ENCODE results near the gene RNF186. TPM values are rescaled to one million over a fixed set of nuclear protein-coding genes. Genes with fewer than 3 reads are reported as not detected.

The RNF186 gene, protein sequence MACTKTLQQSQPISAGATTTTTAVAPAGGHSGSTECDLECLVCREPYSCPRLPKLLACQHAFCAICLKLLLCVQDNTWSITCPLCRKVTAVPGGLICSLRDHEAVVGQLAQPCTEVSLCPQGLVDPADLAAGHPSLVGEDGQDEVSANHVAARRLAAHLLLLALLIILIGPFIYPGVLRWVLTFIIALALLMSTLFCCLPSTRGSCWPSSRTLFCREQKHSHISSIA
- not detected in 5 replicates for total RNA-seq (2022; extraction: Qiagen RNA extraction; ENCODE audit: low read depth)

DNA sequence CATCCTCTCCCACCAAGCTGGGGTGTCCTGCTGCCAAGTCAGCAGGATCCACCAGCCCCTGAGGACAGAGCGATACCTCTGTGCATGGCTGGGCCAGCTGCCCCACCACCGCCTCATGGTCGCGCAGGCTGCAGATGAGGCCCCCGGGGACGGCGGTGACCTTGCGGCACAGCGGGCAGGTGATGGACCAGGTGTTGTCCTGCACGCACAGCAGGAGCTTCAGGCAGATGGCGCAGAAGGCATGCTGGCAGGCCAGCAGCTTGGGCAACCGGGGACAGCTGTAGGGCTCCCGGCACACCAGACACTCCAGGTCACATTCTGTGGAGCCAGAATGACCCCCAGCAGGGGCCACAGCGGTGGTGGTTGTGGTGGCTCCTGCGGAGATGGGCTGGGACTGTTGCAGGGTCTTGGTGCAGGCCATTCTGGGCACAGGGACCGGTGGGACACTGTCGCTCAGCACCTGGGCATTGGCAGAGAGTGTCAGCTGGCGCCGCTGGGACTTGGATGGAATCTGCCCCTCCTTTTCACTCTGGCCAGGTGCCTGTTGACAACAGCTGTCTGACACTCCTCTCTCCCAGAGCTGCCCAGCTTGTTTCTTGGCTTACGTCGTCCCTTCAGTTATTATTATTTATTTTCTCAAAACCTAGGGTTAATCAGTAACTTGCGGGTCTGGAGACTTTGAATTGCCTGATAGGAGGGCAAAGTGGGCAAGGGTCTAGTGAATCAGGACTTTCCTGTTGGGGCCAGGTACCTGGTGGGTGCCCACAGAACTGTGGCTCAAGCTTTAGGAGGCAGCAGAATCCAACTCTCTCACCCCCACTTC, at the start of gene RNF186:
Gene RNF186 (minus strand): TSS at position 603 of the 823 bp plus-strand sequence. CDS start 182 bp downstream, at position 421.

DNA sequence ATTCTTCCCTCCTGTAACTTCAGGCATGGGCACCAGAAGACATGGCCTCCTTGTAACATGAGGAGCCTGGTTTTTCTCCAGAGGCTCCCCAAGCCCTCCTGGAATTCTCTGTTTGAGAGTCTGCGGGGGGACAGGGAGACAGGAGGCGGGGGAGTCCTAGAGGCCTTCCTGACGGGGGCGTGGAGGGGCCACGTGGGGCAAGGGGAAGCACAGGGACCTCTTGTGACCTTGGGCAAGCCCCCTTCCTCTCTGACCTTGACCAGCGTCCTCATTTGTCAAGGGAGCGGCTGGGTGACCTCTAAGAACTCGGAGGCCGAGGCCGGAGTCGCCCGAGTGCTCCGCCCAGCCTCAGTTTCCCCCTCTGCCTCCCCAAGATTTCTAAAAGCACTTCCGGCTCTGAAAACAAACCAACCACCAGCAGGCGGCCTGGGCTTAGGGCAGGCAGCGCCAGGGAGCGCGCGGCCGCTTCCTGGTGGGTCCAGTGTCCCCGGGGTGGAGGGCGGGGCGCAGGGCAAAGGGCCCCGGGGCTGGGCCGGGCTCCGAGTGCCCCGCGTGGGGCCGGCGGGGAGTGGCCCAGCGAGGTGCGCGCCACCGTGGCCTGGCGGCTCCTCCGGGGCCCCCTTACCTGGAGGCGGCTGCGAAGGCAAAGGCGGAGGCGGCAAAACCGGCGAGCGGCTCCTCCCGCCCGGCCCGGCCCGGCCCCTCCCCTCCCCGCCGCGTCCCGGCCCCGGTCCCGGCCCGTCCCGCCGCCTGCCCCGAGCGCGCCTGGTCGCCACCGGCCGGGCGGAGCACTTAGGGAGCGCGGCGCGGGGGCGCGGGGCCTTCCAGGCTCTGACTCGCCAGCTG, 15.6 kb downstream of the RNF186 start, which contains the start of gene TMCO4:
Gene TMCO4 (minus strand): TSS at position 687 of the 846 bp plus-strand sequence. CDS start 19,158 bp downstream, outside the sequence.

Other genes starting within 250 kb of the RNF186 start
- gene NBL1, start 171.0 kb downstream of the RNF186 start, total RNA-seq (2022; extraction: Qiagen RNA extraction; ENCODE audit: low read depth): 24.5 to 44.1 TPM (median 35.5 TPM) in 5 replicates
- gene HTR6, start 150.4 kb downstream of the RNF186 start, total RNA-seq (2022; extraction: Qiagen RNA extraction; ENCODE audit: low read depth): 0.10 to 0.15 TPM (median 0.14 TPM) in 3 of 5 replicates, not detected in the others
- 5.6 to 7.4 TPM (median 6.5 TPM) in 5 replicates for gene TMCO4, start 15.4 kb downstream of the RNF186 start, total RNA-seq (2022; extraction: Qiagen RNA extraction; ENCODE audit: low read depth)
- 2.8 to 4.3 TPM (median 3.0 TPM) in 5 replicates for gene OTUD3, start 67.1 kb upstream of the RNF186 start, total RNA-seq (2022; extraction: Qiagen RNA extraction; ENCODE audit: low read depth)
- gene PLA2G2E, start 108.3 kb upstream of the RNF186 start, total RNA-seq (2022; extraction: Qiagen RNA extraction; ENCODE audit: low read depth): not detected in 5 replicates
- not detected in 5 replicates for gene PLA2G2A, start 164.3 kb upstream of the RNF186 start, total RNA-seq (2022; extraction: Qiagen RNA extraction; ENCODE audit: low read depth)